HG02943 (cell line): ENCODE results near the gene SCG2.

ENCODE experiments used
- ATAC-seq: cut with Tn5 transposase; IDR thresholded peaks from one replicate; pipeline ENCODE4 v1.9.1; 2021; ENCODE audit warnings: mild to moderate bottlenecking, low read depth, moderate library complexity; ENCODE audit not compliant: unreplicated experiment

SCG2 gene

DNA sequence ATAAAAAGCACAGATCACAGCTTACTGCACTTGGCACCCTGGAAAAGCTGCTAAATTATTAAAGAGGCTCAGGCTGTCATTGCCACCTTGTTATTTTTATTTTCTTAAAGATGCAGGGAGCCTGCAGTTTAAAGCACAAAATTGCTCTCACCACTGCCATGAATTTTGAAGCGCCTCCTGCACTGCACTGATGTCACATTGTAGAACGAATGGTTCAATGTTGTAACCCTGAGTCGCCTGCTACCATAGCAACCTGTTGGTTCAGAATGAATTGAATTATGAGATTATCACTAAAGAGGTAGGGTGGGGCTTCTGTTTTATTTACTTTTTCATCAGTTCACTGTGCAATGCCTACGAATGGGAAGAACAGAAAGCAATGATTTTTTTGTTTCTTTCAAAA, 16.5 kb downstream of the SCG2 start:
- no peak for ATAC-seq

DNA sequence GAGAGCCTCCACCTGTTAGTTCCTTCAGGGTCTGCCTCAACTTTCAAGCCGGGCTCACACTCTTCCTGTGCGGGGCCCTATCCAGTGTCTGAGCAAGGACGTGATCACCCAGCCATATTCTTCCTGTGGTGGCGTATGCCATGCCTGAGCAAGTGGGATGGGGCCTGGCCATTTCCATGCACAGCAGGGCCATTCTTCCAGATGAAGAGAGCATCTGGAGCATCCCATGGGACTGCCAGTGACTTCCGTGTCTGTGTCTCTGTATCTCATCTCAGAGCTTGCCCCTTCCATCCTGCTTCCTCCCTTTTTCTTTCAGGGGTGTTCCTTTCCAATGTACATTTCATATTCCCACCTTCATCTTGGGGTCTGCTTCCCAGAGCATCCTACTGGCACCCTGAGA, 20.2 kb downstream of the SCG2 start:
- ATAC-seq: no peak

DNA sequence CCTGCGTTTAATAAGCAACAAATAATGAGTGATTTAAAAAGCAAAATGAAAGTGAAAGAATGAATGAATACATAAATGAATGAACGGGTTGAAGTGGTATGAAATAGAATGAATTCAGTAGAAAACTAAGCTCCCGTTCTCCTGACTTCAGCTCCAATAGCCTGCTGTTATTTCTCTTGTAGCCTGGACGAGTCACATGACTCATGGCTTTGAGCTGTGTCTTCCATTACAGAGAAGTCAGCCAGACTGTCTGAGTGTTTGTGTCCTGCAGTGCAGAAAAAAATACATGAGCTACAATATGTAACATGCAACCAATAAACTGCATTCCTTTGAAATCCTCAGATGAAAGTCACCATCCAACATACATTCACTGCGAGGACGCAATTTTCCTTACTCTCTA, 21.2 kb downstream of the SCG2 start:
- no peak for ATAC-seq

DNA sequence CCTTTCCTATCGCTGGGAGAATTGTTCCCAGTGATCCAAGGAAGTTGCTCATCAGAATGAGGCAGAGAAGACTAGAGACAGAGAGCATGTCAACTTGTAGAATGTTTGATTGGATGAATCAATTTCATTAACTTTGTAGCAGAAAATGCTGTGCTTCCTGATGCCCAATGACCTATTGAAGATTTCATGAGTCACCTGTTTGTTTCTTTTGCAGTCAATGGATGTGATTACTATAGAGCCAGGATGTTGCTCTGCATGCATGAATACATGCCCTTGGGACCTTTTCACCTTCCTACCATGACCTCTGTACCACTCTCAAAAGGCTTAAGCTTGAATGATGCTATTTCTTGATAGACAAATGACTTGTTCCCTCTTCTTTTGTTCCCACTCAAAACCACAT, 23.3 kb downstream of the SCG2 start:
- no peak for ATAC-seq

DNA sequence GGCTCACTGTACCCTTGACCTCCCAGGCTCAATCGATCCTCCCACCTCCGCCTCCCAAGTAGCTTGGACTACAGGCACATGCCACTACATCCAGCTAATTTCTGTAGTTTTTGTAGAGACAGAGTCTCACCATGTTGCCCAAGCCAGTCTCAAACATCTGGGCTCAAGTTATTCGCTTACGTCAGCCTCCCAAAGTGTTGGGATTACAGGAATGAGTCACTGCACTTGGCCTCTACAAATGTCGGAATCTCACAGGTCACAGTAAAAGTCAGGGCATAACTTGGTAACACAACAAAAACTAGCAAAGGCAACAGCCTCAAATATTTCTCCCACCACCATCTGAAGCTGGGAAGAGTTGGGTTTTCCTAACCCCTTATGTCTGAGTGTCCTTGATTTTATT, 25.3 kb downstream of the SCG2 start:
- ATAC-seq: no peak

DNA sequence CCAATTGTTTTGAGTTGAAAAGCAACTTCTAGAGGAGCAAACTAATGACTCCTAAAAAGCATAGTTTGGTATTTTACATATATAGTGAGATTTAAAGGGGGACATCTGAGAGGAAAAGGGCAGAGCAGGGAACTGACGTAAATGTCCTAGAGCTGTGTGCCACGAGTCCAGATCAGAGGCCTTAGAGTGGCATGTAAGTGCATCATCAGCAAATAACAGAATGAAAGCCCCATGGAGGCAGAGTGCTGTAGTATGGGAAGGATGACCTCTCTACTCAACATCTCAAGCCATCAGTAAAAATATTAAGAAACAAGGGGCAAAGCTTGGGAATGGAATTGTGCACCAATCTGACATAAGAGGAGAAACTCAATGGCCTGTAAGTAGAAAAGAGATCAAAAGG, 31.4 kb downstream of the SCG2 start:
- no peak for ATAC-seq

DNA sequence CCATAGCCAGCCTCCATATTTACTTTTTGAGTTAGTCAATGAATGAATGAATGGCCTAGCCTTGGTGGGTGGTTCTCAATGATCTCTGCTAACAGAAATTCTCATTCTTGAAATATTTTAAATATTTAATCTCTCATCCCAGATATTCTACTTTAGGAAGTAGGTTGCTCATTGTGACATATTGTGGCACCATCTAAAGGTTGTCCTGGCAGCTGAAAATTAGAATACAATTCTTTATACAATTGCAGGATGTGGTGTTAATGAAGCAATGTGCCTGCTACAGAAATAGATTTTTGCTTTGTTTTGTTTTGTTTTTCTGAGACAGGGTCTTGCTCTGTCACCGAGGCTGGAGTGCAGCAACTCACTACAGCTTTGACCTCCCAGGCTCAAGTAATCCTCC, 35.8 kb downstream of the SCG2 start:
- ATAC-seq: no peak

DNA sequence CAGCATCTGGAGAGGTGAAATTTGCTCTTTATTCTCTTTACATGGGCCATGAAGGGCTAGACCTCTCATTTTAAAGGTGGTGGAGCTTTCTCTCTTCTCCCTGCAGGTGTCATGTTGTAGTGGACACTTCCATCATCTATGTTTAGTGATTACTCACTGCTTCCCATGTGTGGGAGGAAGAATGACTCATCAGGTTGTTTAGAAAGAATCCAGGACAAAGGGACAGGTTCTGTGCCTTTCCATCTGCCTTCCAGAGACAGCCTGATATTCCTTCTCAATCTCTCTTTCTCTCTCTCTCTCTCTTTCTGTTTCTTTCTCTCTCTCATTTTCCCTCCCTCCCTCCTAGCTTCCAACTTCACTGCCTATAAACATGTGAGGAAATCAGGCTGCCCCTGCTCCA, 38.7 kb downstream of the SCG2 start:
- no peak for ATAC-seq

DNA sequence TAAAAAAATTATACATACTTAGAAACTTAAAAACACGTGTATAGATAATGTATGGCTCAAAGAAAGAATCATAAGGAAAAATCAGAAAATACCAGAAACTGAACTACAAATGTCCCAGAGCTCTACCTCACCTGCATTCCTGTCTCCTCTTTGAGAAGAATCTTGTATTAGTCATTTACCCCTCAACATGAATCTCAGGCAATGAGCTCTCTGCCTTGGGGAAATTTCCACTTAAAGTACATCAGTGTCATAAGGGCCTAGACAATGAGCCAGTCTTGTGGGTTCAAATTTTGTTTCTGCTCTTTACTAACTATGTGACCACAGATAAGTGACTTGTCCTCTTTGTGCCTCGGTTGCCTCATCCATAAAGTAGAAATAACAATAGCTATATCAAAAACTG, 40.1 kb downstream of the SCG2 start:
- no peak for ATAC-seq

DNA sequence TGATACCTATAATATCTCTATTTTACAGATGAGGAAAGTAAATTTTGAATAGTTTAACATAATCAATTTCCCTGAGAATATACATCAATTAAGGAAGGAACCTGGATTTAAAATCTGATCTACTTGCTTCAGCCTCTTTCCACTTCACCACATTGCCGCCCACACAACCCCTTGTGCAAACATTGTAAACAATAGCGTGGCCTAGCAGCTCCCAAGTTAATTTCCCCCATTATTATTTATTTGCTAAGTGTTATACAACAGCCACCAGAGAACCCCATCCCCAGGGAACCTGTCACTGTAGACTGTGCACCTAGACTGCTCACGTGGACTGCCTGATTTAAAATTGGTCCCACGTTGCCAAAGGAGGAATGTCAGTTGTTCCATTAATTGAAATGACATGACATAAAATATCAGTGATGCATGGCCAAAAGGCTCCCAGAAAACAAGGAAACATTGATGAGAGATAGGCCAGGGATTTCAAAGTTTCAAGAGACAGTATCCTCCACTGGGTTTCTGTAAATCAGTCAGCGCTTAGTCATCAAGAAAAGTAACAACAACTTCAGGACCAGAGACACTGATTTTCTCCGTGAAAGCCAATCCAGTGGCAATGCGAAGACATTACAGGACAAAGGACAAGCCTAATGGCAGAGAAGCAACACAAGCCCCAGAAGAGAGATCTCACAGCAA, 41.3 kb downstream of the SCG2 start:
- no peak for ATAC-seq

DNA sequence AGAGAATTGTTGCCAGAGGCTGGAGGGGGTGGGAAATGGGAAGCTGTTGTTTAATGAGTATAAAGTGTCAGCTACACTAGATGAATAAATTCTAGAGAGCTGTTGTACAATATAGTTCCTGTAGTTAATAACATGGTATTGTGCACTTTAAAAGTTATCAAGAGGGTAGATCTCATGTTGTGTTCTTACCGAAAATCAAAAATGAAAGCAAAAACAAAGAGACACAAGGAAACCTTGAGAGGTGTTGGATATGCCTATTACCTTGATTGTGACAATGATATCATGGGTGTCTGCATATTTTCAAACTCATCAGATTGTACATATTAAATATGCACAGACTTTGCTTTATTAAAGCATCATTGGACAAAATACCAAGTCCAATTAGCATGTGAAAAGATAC, 43.2 kb downstream of the SCG2 start:
- no peak for ATAC-seq

DNA sequence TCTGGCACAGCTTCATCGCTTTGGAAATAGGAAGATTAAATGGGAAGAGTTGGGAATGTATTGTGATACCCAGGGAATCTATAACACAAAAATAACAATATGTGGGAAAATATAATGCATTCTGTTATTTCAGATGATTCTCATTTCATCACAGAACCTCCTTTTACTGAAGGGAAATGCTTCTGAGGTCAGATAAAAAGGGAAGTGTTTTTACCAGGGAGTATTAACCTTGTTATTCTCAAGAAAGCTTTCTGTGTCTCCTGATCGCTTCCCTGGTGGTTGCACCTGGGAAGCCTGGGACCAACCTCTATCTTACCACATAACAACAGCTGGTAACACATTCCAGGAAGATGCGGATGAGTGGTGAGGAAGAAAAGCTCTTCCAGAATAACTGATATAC, 47.2 kb downstream of the SCG2 start:
- no peak for ATAC-seq

DNA sequence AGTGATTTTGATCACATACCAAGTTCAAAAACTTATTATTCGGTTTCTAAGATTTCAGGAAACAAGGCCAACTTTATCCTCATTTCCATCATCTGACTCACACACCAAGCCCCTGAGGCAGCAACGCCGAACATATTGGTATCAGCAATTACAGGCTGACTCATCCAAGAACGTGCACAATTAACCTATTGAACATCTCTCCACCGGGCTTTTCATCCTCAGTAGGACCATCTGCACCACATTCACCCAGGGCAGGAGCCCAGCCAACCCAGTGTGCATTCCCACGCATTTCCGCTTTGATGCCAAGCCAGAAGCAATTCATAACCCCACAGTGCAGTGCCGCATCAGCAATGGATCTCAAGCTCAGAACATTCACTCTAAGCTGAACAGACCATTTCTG, 52.9 kb downstream of the SCG2 start:
- ATAC-seq: no peak

DNA sequence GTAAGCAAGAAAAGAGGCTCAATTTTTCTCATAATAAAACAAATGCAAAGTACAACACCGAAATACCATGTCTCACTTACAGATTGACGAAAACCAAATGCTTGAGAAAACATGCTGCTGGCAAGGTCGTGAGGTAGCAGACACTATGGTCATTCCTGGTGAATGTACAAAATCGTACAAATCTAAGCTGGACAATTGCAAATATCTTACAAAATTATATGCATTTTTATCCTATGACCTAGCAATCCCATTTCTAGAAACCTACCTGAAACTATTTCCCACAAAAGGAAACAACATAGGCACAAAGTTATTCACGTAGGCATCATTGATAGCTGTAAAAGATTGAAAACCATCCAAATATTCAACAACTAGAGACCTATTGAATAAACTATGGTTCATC, 54.0 kb downstream of the SCG2 start:
- ATAC-seq: no peak
